ENCODE measurements around the gene SPTBN4. TPM values are rescaled to one million over a fixed set of nuclear protein-coding genes. Genes with fewer than 3 reads are reported as not detected.

The SPTBN4 gene
- total and polyA plus RNA-seq, 2 of the 4 experiments (the other 2 are of a cell fraction), result 0.72 to 0.91 TPM

- Histone ChIP-seq H3K14ac (replicated peaks; ENCODE audit: low read depth, low read length) (no peak overlapping the region), H3K9me1 (ENCODE audit: insufficient read depth, low read length) (peaks cover 11% of the 10 kb centered on the region; the same call in 1 of the 2 replicates), H3K56ac (ENCODE audit: extremely low read depth, insufficient read depth, low read length) (no peak overlapping the region), H3K4ac (ENCODE audit: low read depth, low read length) (no peak overlapping the region), H3K27me3 (ENCODE audit: control insufficient read depth, insufficient read depth, low read length) (no peaks in the 10 kb centered on the region), H3K4me1 (ENCODE audit: control insufficient read depth, insufficient read depth, low read length) (peaks cover 8% of the 10 kb centered on the region; the same call in 1 of the 2 replicates), H3K23ac (ENCODE audit: low read depth, low read length) (no peak overlapping the region), H2BK15ac (ENCODE audit: low read depth, low read length) (no peak overlapping the region), H3K4me3 (ENCODE audit: insufficient read depth, low read depth, low read length) (no peak overlapping the region), H2BK20ac (ENCODE audit: low read depth, low read length) (no peak overlapping the region), H2AK5ac (ENCODE audit: low read depth, low read length) (peak overlapping the region; percentile 66; the same call in 1 of the 2 replicates), H2BK120ac (ENCODE audit: low read depth, low read length) (no peak overlapping the region), H4K5ac (ENCODE audit: low read depth, low read length) (no peak overlapping the region), H3K9me3 (ENCODE audit: control insufficient read depth, insufficient read depth, low read length) (no peaks in the 10 kb centered on the region), H3K36me3 (ENCODE audit: control insufficient read depth, insufficient read depth, low read length) (peaks cover 71% of the 10 kb centered on the region), H3K18ac (ENCODE audit: low read depth, low read length) (no peak overlapping the region), H4K8ac (ENCODE audit: low read depth in 2 of 2, low read length in 2 of 2) (no peak overlapping the region), H4K91ac (ENCODE audit: insufficient read depth, low read depth, low read length) (no peak overlapping the region), H3K9ac (ENCODE audit: low read depth, low read length) (no peak overlapping the region), H2AFZ (replicated peaks; ENCODE audit: low read length, poor library complexity) (peak overlapping the region; percentile 18), H4K20me1 (ENCODE audit: insufficient read depth, low read length) (peaks cover 7% of the 10 kb centered on the region; the same call in 1 of the 2 replicates), H3K27ac (ENCODE audit: insufficient read depth, low read length) (no peak overlapping the region), H3K4me2 (ENCODE audit: low read depth, low read length) (no peak overlapping the region), H2BK5ac (ENCODE audit: low read depth, low read length, poor library complexity, severe bottlenecking) (no peak overlapping the region), H3K79me1 (ENCODE audit: low read depth in 1 of 2, low read length in 2 of 2) (peaks cover 0 to 12% of the 10 kb centered on the region in 2 experiments; a peak in 1 of 4 replicates), H2AK9ac (replicated peaks; ENCODE audit: low read depth, low read length, poor library complexity) (no peak overlapping the region)
- no peak for TF ChIP-seq MXI1 (IDR thresholded peaks at IDR 0.05; ENCODE audit: borderline replicate concordance, low read depth, low read length)
- TF ChIP-seq RAD21 (IDR thresholded peaks at IDR 0.05; ENCODE audit: low read length), result no peak
- TF ChIP-seq MAZ (IDR thresholded peaks at IDR 0.05; ENCODE audit: borderline replicate concordance, low read depth, low read length), result no peak
- no peak for TF ChIP-seq RFX5 (IDR thresholded peaks at IDR 0.05; ENCODE audit: low read depth, low read length)
- no peak for TF ChIP-seq CEBPB (IDR thresholded peaks at IDR 0.05; ENCODE audit: low read depth, low read length)
- no peak for TF ChIP-seq MAFK (IDR thresholded peaks at IDR 0.05; ENCODE audit: low read depth, low read length)
- no peak for TF ChIP-seq USF2 (IDR thresholded peaks at IDR 0.05; ENCODE audit: low read depth, low read length)
- no peak for TF ChIP-seq BHLHE40 (IDR thresholded peaks at IDR 0.05; ENCODE audit: low read depth, low read length)
- no TSS peak for BruUV-seq (replicated peaks)
- in situ Hi-C loops (cut with MboI; ENCODE audit: low sequenced_read_pairs), result no loop called here
- ChIA-PET CTCF (interaction anchor here (0.7 to 3.7 kb wide), 2 partner anchors 12 to 40 kb away, joined by 4 to 20 read pairs; no protein-coding TSS in a partner anchor), POLR2A (ENCODE audit: unreplicated experiment) (no interaction called here)
- DNase-seq (no peak), ATAC-seq (ENCODE audit: low read depth) (no peak)
- intact Hi-C loops (cut with micrococcal nuclease), result no loop called here
- 98% methylated on average over 17 of the region's 24 CpGs; no CpG with 5 or more reads in 1 of the 2 experiments for WGBS, 2 experiments (ENCODE audit: extremely low coverage in 2 of 2, insufficient read length in 1 of 2)
- dilution Hi-C loops (cut with HindIII; ENCODE audit: low sequenced_read_pairs, unreplicated experiment), result no loop called here
Observed at GRCh38 chr19:40621966-40622772, 155.4 kb downstream of the SPTBN4 start.
